ENCODE measurements around the gene PSMA7. TPM values are rescaled to one million over a fixed set of nuclear protein-coding genes. Genes with fewer than 3 reads are reported as not detected.
"Not testable (repeated sequence)": the region's sequence is repeated elsewhere in the genome, so short reads cannot be mapped to it uniquely, and the experiment has no call there.

Gene PSMA7
- total RNA-seq, 1 experiment from 2014 or later = 503 TPM

DNA sequence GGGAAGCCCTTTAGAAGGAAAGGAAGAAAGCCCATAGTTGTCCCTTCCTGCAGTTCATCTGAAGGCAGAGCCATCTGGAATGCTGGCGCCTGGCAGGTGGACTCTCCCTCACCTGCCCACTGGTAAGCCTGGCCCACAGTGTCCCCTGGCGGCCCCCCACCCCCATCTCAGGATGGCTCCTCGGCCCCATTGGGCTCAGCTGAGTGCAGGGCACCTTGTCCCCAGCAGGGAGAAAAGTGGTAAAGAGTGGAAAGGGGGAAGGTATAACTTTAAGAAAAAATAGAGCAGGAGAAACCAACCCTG, 13.0 kb upstream of the PSMA7 start:
- DNase-seq (ENCODE audit: low read depth) = no peak

DNA sequence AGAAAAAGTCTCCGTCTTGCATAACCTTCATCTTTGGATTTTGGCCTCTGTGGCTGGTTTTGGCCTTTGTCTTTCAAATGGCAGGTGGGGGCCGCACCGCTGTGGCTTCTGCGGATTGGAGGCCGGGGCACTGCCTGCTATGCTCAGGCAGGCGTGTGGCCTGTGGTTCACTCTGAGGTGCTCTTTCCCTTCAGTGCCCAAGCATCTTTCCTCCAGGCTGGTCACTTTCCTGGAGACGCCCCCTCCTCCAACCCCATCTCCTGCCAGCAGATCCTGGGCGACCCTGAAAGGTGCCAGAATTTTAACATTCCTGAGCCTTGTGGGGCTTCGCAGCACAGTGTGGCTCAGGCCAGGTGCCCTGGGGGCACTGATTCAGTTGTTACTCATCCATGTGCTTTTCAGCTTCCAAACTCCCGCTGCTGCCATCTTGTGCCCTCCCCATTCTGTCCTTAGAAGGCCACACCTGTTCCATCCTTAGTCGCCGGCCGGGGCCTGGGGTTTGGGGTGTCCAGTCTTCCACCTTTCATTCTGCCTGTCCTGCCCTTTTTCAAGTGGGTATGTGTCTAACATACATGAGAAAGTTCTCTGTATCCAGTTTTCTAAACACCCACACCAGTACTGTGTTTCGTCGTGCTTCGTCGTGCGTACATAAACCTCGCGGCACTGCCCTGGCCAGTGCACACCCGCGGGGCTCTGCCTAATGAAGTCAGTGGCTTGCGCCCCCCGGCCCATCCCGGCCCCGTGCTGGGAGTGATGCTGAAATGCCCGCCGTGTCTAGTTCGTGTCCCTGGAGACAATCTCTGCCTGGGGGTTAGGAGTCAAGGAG, 12.4 kb upstream of the PSMA7 start:
- DNase-seq (ENCODE audit: low read depth) = no peak

DNA sequence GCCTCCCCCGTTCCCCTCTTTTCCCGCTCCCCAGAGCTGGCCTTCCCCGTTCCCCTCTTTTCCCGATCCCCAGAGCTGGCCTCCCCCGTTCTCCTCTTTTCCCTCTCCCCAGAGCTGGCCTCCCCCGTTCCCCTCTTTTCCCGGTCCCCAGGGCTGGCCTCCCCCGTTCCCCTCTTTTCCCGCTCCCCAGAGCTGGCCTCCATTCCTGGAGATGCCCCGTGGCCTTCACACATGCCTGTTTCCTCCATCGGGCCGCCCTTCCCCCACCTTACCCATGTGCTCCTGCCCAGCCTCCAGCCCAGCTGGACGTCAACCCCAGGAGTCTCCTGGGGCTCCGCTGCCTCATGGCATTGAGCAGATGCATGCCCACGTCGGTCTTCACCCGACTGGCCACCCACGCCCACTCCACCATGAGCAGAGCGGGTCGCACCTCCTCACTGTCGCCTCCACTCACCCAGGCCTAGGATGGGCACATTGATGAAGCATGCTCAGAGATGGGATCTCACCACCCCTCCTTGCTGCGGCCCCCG, 8.7 kb upstream of the PSMA7 start:
- DNase-seq (ENCODE audit: low read depth) = no peak

DNA sequence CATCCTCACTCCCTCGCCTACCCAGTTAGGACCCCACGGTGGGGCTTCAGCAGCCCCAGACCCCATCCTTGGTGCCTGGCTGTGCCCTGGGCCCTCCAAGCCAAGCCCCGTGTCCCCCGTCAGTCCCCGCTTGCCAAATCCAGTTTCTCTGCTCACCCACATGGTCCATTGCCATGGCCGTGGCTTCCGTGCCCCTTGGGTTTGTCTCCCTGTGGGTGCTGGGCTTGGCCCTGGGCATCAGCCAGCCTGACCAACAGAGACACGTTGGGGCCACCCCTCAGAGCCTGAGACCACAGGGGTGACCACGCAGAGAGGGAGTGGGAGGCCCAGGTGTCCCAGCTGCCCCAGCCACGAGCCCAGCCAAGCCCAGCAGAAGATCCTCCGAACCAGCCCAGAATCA, 8.0 kb upstream of the PSMA7 start:
- no peak for DNase-seq (ENCODE audit: low read depth)

DNA sequence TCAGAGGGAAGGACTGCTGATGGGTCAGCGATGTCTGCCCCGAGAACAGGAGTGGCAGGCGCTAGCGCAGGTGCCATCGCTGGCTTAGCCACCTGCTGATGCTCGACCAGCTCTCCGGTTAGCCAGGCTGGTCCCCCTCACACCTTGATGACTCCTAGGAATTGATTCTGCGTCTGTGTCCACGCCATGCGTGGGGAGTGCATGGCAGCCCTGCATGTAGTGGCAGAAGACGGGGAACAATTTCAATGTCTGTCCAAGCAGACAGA, 7.0 kb upstream of the PSMA7 start:
- no peak for DNase-seq (ENCODE audit: low read depth)

DNA sequence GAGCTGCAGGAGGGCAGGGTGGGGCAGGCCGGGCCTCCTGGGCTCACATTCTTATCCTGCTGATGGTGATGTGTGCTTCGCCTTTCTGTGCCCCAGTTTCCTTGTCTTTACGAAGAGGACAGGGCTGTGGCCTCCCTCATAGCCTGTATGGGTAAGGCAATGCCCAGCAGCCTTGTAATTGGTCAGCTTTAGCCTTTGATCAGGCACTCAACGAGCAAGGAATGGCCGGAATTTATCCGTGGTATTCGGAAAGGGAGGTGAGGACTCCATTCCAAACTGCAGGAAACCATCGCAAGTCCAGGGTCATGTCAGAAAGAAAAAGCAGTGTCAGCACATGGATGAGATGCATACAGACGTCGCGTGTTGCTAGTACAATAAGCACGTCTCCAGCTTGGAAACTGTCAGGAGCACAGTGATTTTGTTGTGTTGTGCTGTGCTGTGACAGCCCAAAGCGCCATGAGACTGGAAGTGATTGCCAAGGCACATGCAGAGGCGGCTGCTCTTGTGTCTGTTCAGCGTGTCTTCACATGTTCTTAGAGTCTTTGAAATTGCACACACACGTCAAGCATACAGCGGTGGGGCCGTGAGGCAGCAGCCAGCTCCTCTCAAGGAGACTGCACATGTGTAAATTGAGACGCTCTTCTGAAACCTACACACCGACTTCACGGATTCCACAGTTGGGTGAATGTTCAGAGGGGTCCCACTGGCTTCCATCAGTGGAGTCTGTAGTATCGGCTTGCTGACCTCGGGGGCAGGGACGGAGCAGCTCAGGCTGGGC, 6.5 kb upstream of the PSMA7 start:
- no peak for DNase-seq (ENCODE audit: low read depth)

DNA sequence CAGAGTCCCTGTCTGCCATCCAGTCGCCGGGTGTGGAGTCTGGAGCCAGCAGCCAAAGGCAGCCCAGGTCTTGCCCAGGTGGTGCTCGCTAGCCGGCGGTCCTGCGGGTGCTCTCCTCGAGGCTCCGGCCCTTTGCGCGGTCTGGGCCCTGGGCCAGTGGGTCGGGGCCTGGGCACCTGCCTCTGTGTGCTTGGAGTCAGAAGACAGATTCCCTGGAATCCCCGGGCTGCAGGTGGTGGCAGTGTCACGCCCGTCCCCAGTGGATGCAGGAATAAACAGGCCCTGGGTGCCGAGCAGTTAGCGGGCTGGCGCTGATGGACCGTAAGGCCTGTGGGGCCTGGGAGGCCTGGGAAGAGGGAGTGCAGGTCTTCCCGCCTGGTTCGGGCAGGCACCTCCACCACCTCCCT, 5.7 kb upstream of the PSMA7 start:
- no peak for DNase-seq (ENCODE audit: low read depth)

DNA sequence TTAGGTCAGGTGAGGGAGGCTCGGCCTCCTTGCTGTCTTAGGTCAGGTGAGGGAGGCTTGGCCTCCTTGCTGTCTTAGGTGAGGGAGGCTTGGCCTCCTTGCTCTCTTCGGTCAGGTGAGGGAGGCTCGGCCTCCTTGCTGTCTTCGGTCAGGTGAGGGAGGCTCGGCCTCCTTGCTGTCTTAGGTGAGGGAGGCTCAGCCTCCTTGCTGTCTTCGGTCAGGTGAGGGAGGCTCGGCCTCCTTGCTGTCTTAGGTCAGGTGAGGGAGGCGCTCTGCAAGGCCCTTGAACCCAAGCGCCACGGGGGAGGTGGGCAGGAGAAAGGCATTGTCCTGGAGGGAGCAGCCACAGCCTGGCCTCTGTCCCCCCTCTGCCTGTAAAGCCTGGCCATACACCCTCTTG, 5.2 kb upstream of the PSMA7 start:
- DNase-seq (ENCODE audit: low read depth) = not testable (repeated sequence)

DNA sequence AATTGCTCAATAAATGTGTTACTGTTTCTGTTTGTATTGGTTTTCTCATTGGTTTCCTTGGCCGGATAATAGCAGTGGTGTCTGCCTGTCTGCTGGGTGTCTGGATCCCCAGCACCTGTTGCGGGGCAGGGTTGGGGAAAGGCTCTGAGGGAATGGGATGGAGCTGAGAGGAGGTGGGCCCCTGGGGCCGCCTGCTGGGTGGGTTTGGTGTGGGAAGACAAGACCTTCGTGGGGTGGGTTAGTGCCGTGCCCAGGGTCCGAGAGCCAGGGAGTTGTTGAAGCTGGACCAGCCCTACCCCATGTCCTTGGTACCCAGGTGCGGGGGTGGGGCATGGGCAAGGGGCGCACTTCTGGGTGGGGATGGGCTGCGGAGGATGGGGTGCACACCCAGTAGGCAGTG, 4.3 kb upstream of the PSMA7 start:
- no peak for DNase-seq (ENCODE audit: low read depth)

DNA sequence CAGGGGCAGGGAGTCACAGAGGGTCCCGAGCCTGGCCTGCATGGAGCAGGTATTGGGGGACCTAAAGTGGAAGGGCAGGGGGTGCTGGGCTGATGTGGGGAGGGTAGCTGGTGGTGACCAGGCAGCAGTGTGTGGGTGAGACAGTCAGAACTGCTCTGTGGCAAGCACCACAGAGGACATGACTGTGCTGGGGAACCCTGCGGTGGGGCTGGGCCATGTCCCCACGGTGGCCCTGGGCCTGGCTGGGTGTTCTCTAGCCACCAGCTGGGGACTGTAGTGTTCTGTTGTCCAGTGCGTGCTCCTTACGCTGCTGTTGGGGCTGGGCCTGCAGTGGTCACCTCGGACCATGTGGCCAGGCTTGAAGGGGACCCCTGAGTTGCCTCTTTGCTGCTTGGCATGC, 3.9 kb upstream of the PSMA7 start:
- no peak for DNase-seq (ENCODE audit: low read depth)

DNA sequence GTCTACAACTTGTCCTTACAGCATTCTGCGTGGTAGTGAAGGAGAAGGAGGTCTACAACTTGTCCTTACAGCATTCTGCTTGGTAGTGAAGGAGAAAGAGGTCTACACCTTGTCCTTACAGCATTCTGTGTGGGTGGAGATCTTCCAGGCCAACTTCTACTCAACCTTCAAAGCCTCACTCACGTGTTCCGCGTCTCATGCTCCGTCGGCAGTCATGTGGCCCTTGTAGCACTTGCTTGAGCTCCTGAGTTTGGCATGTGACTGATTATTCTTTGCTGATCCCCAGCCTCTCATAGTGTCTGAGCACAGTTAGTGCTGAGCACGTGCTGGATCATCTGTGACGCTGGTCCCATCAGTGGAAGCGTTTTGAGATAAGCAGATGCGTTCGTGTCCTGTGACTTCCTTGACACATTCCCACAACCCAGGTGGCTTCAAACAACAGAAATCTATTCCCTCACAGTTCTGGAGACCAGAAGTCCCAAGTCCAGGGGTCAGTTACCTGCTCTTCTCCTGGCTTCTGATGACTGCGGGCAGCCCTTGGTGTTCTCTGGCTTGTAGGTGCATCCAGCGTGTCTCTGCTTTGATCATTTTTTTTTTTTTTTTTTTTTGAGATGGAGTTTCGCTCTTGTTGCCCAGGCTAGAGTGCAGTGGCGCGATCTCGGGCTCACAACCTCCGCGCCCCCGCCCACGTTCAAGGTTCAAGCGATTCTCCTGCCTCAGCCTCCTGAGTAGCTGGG, 3.0 kb upstream of the PSMA7 start:
- no peak for DNase-seq (ENCODE audit: low read depth)

DNA sequence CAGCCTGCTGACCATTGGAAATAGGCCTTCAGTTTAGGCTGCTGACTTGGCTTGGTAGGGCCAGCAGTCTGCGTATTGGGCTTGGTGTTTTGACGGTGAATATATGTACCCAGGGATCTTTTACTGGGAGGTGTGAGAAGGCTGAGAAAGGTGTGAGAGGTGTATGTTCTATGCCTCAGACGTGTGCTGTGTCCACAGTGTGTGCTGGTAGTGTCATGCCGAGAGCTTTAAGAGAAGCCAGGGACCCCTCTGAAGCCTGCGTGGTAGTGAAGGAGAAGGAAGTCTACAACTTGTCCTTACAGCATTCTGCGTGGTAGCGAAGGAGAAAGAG, 2.5 kb upstream of the PSMA7 start:
- DNase-seq (ENCODE audit: low read depth) = no peak

DNA sequence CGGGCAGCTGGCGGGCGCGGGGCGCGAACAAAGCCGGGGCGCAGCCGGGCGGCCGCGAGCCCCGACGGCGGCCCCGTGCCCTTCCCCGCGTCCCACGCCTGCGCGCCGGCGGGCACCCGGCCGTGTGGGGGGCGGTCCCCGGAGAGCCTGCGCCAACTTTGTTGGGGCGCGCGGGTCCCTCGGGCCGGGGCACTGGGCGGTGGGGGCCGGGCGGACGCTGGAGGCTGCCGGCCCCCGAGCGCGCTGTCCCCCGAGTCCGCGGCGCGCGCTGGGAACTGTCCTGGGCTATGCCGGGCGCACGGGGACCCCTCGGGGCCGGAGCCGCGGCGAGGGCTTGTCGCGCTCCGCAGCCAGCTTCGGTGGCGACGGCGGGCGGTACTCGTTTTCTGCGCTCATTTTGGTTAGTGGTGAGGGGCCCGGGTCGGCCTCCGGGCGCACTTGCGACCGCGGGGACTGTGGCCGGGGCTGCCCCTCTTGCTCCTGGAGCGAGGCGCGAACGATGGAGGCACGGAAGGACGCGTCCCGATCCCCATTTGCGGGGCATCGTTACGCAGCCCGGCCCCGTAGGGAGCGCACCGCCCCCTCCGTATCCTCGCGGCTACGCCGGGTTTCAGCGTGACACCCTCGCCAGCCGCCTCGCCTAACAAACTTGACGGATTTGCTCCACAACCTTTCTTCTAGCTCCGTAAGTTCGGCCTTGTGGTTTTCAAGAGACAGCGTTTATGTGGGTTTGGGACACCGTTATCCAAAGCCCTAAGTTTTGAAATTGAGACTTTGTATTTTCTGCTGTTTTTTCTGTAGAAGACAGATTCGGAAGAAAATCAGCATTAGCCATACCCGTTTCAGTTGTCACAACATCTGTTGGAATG, 997 bp upstream of the PSMA7 start:
- peak; percentile 51 for DNase-seq (ENCODE audit: low read depth)

DNA sequence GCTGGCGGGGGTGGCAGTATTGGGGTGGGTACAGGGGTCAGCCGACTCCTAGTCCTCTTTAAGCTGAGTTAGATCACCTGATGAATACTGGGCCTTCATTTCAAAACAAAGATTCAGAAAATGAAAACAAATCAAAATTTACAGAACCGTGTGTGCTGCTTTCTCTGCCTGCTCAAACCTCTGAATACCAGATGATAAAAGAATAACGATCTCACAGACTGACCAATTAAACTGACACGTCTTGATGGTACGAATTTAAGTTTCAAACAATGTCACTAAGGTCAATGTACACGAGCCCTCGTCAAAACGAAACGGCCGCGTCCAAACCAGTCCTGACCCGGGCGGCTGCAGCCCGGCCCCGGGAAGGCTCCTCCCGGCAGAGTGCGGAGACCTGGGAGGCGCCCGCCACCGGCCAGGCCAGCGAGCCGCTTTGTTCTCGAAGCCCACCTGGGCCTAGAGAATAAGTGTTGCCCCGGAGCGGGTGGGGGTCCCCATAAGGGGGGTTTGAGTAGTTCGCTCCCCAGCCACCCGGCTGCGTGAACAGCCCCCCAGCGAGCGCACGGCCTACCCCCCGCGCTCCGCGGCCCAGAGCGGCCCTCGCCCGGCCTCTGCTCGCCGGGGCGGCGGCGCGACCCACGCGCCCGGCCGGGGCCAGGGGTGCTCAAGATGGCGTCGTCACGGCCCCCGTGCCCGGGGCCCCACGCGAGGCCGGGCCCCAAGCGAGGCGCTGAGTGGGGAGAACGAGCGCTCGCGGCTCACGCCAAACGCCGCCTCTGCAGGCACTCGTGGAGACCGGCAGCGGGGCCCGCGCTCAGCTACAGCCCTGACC, 728 bp downstream of the PSMA7 start:
- no peak for DNase-seq (ENCODE audit: low read depth)

DNA sequence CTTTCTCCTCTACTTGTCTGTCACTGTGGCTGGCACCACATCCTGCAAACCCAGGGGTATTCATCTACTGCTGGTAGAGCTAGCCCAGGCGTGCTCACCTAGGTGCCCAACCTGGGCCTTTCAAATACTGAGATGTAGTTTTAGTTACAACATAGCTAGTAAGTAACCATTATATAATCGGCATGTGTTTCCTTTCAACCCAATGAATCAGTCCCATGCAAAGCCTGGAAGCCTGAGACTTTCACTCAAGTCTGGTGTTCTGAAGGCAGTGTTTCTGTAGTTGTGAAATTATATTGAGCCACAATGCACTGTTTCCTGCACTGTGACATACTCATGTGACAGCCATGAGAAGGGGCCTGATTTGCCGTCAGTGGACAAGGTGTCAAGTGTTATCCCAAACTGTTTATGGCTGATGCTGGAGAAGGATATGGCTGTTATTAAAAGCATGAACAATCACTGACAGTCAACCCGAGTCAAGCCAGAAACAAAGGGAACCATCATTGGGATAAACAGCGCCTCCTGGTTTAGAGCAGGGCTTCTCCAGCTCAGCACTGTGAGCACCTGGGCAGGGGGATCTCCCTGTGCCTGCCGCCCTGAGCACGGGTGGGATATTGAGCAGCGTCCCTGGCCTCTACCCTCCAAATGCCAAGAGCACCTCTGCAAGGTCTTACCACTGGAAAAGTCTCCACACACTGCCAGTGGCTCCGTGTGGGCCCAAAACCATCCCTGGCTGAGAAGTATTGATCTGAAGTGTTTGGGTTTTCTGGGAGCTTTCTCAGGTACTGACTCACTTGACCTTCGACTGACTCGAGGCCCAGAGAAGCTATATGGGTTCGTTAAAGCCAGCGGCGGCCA, 1.6 kb downstream of the PSMA7 start:
- DNase-seq (ENCODE audit: low read depth) = no peak

DNA sequence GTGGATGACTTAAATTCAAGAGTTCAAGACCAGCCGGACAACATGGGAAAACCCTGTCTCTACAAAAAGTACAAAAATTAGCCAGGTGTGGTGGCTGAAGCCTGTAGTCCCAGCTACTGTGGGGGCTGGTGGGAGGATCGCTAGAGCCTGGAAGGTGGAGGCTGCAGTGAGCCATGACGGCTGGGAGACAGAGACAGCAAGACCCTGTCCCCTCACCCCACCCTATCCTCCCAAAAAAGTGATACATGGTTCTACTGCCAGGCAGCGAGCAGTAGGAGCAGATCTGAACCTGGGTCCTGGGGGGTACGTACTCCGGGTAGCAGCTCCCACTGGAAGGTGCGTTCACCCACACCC, 2.2 kb downstream of the PSMA7 start:
- DNase-seq (ENCODE audit: low read depth) = no peak

DNA sequence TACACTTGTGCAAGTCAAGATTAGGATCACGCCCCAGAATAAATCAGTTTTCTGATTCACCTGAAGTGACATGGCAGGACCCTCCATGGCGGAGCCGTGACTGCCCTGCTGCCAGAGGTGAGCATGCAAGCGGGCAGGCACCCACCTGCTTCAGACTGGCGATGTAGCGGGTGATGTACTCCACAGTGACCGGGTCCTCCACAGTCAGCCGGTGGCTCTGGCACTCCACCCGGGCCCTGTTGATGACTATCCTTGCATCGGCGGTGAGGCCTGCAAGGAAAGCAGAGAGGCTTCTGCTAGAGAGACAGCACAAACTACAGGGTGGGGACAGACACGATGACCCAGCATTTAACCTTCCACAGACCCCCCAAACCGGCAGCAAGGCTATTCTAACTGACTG, 3.6 kb downstream of the PSMA7 start:
- no peak for DNase-seq (ENCODE audit: low read depth)

DNA sequence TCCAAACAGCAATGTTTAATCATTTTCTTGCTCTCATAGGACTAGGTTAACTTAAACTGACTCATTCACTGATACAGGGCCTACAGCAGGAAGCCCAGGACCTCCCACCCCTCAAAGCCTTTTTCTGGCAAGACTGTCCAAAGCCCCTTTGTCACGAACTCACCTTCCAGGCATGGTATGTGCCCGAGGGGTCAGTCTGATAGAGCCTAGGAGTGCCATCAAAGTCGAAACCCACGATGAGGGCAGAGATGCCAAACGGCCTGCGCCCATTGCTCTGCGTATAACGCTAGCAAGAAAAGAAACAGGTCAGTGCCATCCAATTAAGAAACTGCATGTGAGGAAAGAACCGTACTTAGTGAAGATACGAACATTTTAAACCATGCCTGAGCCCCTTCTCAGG, 4.3 kb downstream of the PSMA7 start:
- DNase-seq (ENCODE audit: low read depth) = no peak

DNA sequence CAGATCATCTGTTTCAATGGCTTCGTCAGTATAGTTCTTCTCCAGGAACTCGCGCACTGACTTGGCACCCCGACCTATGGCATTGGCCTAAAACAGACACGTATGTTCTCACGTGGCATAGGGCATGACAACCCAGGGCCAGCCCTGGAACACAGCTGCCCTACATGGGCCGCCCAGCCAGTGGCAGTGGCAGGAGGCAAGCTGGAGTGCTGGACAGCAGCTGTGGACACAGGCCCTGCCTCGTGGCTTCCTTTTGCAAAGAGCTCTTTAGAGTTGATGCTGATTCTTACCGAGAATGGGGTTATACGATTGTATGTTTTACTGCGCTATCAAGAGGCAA, 5.0 kb downstream of the PSMA7 start:
- DNase-seq (ENCODE audit: low read depth) = no peak

Measured in LHCN-M2 (cell line).